SH-SY5Y (cell line): ENCODE measurements around the gene POLA1.

Experiments
- GATA2 ChIP-seq: IDR thresholded peaks from 2 replicates; pipeline ENCODE4 v1.6.1; 2011; ENCODE audit warnings: mild to moderate bottlenecking, low read depth, low read length
- GATA3 ChIP-seq: IDR thresholded peaks from 2 replicates; pipeline ENCODE4 v1.6.1; 2011; ENCODE audit warnings: low read depth, mild to moderate bottlenecking, low read length, moderate library complexity

- no peak for TF ChIP-seq GATA2
- no peak for TF ChIP-seq GATA3
Measured at GRCh38 chrX:24987731-24988130, 294.0 kb downstream of the POLA1 start.
